ENCODE measurements around the gene TRIP13.

GRCh38 chr5:882253-883183, 10.2 kb upstream of the TRIP13 start:
- TF ChIP-seq TAF1 (IDR thresholded peaks at IDR 0.05; ENCODE audit: borderline replicate concordance, low read depth, low read length) (no peak), POLR2A (IDR thresholded peaks at IDR 0.05; ENCODE audit: low read depth, low read length) (peak; percentile 39)
